Body of pancreas (tissue), 4 donors: ENCODE data around the gene ZNF511.

Experiments used
- CTCF ChIP-seq, 7 experiments: fragments of 450-650 bp in 4 of 7; fragments of 200-600 bp in 3 of 7; sonication (generic) in 3 of 7; IDR thresholded peaks; one replicate each; pipeline ENCODE4 v1.5.1; 2016 to 2019; ENCODE audit warnings: antibody characterized with exemption in 7 of 7
- POLR2A ChIP-seq, 3 donors: fragments of 450-650 bp; IDR thresholded peaks; one replicate each; pipeline ENCODE4 v1.6.1; 2016; ENCODE audit warnings: antibody characterized with exemption in 3 of 3, mild to moderate bottlenecking in 2 of 3

- TF ChIP-seq CTCF (IDR thresholded peaks at IDR 0.05) (peak in 3 of 7 experiments; percentile 4 to 26 (median 11)), POLR2A (IDR thresholded peaks at IDR 0.05) (peak; percentile 34 to 74 (median 45))
These were observed at the start of gene ZNF511, which contains the start of gene TUBGCP2 for GRCh38 chr10:133308421-133309099.
